Measurements from ENCODE around the gene C3orf18. TPM values are rescaled to one million over a fixed set of nuclear protein-coding genes. Genes with fewer than 3 reads are reported as not detected.

The C3orf18 gene
- total RNA-seq, 3 donors from 2014 or later (not counting 1 experiment from before 2014, with no cell fraction given) = 7.5 to 15.3 (median 11.7) TPM

GRCh38 chr3:50577348-50577747 lies 9.8 kb upstream of the C3orf18 start:
- Histone ChIP-seq H3K4me3 (ENCODE audit: low read length) (no peak overlapping the region), H3K4me1 (ENCODE audit: control insufficient read depth, insufficient read depth, low read length) (peaks cover 63% of the 10 kb centered on the region), H3K27me3 (ENCODE audit: control insufficient read depth, insufficient read depth, low read length) (no peaks in the 10 kb centered on the region), H3K27ac (ENCODE audit: low read length) (no peak overlapping the region), H3K9me3 (ENCODE audit: control insufficient read depth, insufficient read depth, low read length) (no peaks in the 10 kb centered on the region), H3K36me3 (ENCODE audit: control insufficient read depth, insufficient read depth, low read length) (peaks cover 43% of the 10 kb centered on the region)
- no peaks in the 10 kb centered on the region for H3K27me3 Mint-ChIP-seq (ENCODE audit: low read depth in 2 of 2)
- no peaks in the 10 kb centered on the region for H3K9me3 Mint-ChIP-seq
- WGBS (ENCODE audit: insufficient coverage) = 94% methylated on average over 2 of the region's 2 CpGs
- DNase-seq (no peak), ATAC-seq (no peak)
- H3K27ac Mint-ChIP-seq = no peak overlapping the region
- no peaks in the 10 kb centered on the region for H3K36me3 Mint-ChIP-seq
- H3K4me1 Mint-ChIP-seq = peaks cover 34 to 42% of the 10 kb centered on the region in 2 donors
- no peak overlapping the region for H3K4me3 Mint-ChIP-seq
- TF ChIP-seq CTCF (IDR thresholded peaks at IDR 0.05) = no peak
- intact Hi-C loops (cut with micrococcal nuclease) = loop anchor here (10.0 kb wide), 1 partner anchor 77 kb away; no protein-coding TSS in a partner anchor

- peak overlapping the region; percentile 28 for H3K4me3 Mint-ChIP-seq
Observed at GRCh38 chr3:50575372-50575771, 7.8 kb upstream of the C3orf18 start.

GRCh38 chr3:50574444-50574831 lies 6.9 kb upstream of the C3orf18 start:
- TF ChIP-seq CTCF (IDR thresholded peaks at IDR 0.05) = no peak
- DNase-seq = peak in 1 of 2 donors; percentile 46
- peak overlapping the region; percentile 88 to 95 for H3K27ac Mint-ChIP-seq
- WGBS (ENCODE audit: insufficient coverage) = 14% methylated on average over 1 of the region's 1 CpG
- intact Hi-C loops (cut with micrococcal nuclease) = loop anchor here (10.0 kb wide), 1 partner anchor 80 kb away; no protein-coding TSS in a partner anchor
- H3K4me3 Mint-ChIP-seq = peak overlapping the region; percentile 63
- H3K4me3 ChIP-seq (ENCODE audit: low read length) = no peak overlapping the region
- peaks cover 23% of the 10 kb centered on the region for H3K36me3 ChIP-seq (ENCODE audit: control insufficient read depth, insufficient read depth, low read length)
- H3K27ac ChIP-seq (ENCODE audit: low read length) = peak overlapping the region; percentile 53
- peaks cover 81% of the 10 kb centered on the region for H3K4me1 ChIP-seq (ENCODE audit: control insufficient read depth, insufficient read depth, low read length)
- no peaks in the 10 kb centered on the region for H3K27me3 Mint-ChIP-seq (ENCODE audit: low read depth in 2 of 2)
- no peaks in the 10 kb centered on the region for H3K9me3 Mint-ChIP-seq
- no peaks in the 10 kb centered on the region for H3K36me3 Mint-ChIP-seq
- H3K9me3 ChIP-seq (ENCODE audit: control insufficient read depth, insufficient read depth, low read length) = no peaks in the 10 kb centered on the region
- peak in 1 of 3 donors; percentile 21 for ATAC-seq
- H3K4me1 Mint-ChIP-seq = peaks cover 46 to 65% of the 10 kb centered on the region in 2 donors
- H3K27me3 ChIP-seq (ENCODE audit: control insufficient read depth, insufficient read depth, low read length) = no peaks in the 10 kb centered on the region

More at GRCh38 chr3:50575372-50575771, 7.8 kb upstream of the C3orf18 start:
- Histone ChIP-seq H3K4me3 (ENCODE audit: low read length) (no peak overlapping the region), H3K4me1 (ENCODE audit: control insufficient read depth, insufficient read depth, low read length) (peaks cover 72% of the 10 kb centered on the region), H3K27me3 (ENCODE audit: control insufficient read depth, insufficient read depth, low read length) (no peaks in the 10 kb centered on the region), H3K9me3 (ENCODE audit: control insufficient read depth, insufficient read depth, low read length) (no peaks in the 10 kb centered on the region), H3K36me3 (ENCODE audit: control insufficient read depth, insufficient read depth, low read length) (peaks cover 32% of the 10 kb centered on the region), H3K27ac (ENCODE audit: low read length) (peak overlapping the region; percentile 41)
- WGBS (ENCODE audit: insufficient coverage) = 75% methylated on average over 6 of the region's 6 CpGs
- Mint-ChIP-seq H3K36me3 (no peaks in the 10 kb centered on the region), H3K27ac (peak overlapping the region; percentile 88 to 95), H3K4me1 (peaks cover 43 to 59% of the 10 kb centered on the region in 2 donors), H3K9me3 (no peaks in the 10 kb centered on the region), H3K27me3 (ENCODE audit: low read depth in 2 of 2) (no peaks in the 10 kb centered on the region)
- ATAC-seq (no peak), DNase-seq (no peak)
- intact Hi-C loops (cut with micrococcal nuclease) = loop anchor here (10.0 kb wide), 1 partner anchor 79 kb away; no protein-coding TSS in a partner anchor
- TF ChIP-seq CTCF (IDR thresholded peaks at IDR 0.05) = no peak
